ENCODE measurements around the gene HHAT. TPM values are rescaled to one million over a fixed set of nuclear protein-coding genes. Genes with fewer than 3 reads are reported as not detected.

HHAT gene
- total and polyA plus RNA-seq, 9 of the 15 experiments (the other 6 are each of a cell fraction or from before 2014, with no cell fraction given) = 0.07 to 0.16 (median 0.13) TPM; not detected in 1

- ATAC-seq (no peak), DNase-seq (ENCODE audit: extremely low read depth in 1 of 4, low spot score in 3 of 4) (no peak), FAIRE-seq (no peak)
- Histone ChIP-seq H3K27me3 (ENCODE audit: control insufficient read depth in 2 of 2, insufficient read depth in 2 of 2, low read length in 2 of 2) (no peaks in the 10 kb centered on the region; a peak in 2 of 5 replicates), H3K4me2 (ENCODE audit: insufficient read depth, low read length) (no peak overlapping the region), H3K9ac (ENCODE audit: insufficient read depth in 1 of 2, low read depth in 2 of 2, low read length in 2 of 2) (no peak overlapping the region), H2AFZ (ENCODE audit: low read depth, low read length) (no peak overlapping the region), H3K27ac (ENCODE audit: extremely low read depth, low read depth, low read length) (no peak overlapping the region), H3K4me3 (no peak overlapping the region), H3K4me1 (replicated peaks in 1 of 2; ENCODE audit: control insufficient read depth in 2 of 2, insufficient read depth in 2 of 2, low read length in 2 of 2) (peaks cover 0 to 6% of the 10 kb centered on the region in 2 experiments; a peak in 2 of 5 replicates), H3K9me1 (ENCODE audit: control insufficient read depth, insufficient read depth, low read length) (peaks cover 3% of the 10 kb centered on the region), H3K9me3 (replicated peaks; ENCODE audit: control insufficient read depth, insufficient read depth, low read depth, low read length) (no peaks in the 10 kb centered on the region), H4K20me1 (replicated peaks; ENCODE audit: control insufficient read depth, insufficient read depth, low read length) (no peaks in the 10 kb centered on the region), H3K36me3 (ENCODE audit: control insufficient read depth, insufficient read depth, low read length) (no peaks in the 10 kb centered on the region), H3K79me2 (ENCODE audit: control insufficient read depth, insufficient read depth, low read length) (no peaks in the 10 kb centered on the region)
- TF ChIP-seq PHF21A (IDR thresholded peaks at IDR 0.05; ENCODE audit: borderline replicate concordance, low read depth) = no peak
- ChIA-PET CTCF (ENCODE audit: low intra/inter-chr PET ratio) (no interaction called here), POLR2A (no interaction called here)
- WGBS (ENCODE audit: insufficient coverage, low coverage, missing lambda C conversion rate) = 0% methylated on average over 6 of the region's 6 CpGs
- in situ Hi-C loops (cut with MboI) = loop anchor here (10.0 kb wide), 1 partner anchor 461 kb away; no protein-coding TSS in a partner anchor
- intact Hi-C loops (cut with micrococcal nuclease) = no loop called here
- BruUV-seq (replicated peaks) = no TSS peak
Measured at GRCh38 chr1:210315529-210315928, 13.2 kb upstream of the HHAT start.

GRCh38 chr1:210321131-210321530, 7.6 kb upstream of the HHAT start:
- intact Hi-C loops (cut with micrococcal nuclease) = no loop called here
- BruUV-seq (replicated peaks) = no TSS peak
- no peak for FAIRE-seq
- TF ChIP-seq, protein P1, sequence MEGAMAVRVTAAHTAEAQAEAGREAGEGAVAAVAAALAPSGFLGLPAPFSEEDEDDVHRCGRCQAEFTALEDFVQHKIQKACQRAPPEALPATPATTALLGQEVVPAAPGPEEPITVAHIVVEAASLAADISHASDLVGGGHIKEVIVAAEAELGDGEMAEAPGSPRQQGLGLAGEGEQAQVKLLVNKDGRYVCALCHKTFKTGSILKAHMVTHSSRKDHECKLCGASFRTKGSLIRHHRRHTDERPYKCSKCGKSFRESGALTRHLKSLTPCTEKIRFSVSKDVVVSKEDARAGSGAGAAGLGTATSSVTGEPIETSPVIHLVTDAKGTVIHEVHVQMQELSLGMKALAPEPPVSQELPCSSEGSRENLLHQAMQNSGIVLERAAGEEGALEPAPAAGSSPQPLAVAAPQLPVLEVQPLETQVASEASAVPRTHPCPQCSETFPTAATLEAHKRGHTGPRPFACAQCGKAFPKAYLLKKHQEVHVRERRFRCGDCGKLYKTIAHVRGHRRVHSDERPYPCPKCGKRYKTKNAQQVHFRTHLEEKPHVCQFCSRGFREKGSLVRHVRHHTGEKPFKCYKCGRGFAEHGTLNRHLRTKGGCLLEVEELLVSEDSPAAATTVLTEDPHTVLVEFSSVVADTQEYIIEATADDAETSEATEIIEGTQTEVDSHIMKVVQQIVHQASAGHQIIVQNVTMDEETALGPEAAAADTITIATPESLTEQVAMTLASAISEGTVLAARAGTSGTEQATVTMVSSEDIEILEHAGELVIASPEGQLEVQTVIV (CRISPR knock-in tag; IDR thresholded peaks at IDR 0.05; ENCODE audit: borderline replicate concordance) = no peak
- TF ChIP-seq GABPB2 (CRISPR knock-in tag; conservative IDR thresholded peaks at IDR 0.05) (no peak), ASH1L (IDR thresholded peaks at IDR 0.05; ENCODE audit: borderline replicate concordance, low read depth, partially characterized antibody) (no peak), E2F4 (CRISPR knock-in tag; IDR thresholded peaks at IDR 0.05; ENCODE audit: low read depth) (no peak)
- TF ChIP-seq, protein P2, sequence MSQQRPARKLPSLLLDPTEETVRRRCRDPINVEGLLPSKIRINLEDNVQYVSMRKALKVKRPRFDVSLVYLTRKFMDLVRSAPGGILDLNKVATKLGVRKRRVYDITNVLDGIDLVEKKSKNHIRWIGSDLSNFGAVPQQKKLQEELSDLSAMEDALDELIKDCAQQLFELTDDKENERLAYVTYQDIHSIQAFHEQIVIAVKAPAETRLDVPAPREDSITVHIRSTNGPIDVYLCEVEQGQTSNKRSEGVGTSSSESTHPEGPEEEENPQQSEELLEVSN (IDR thresholded peaks at IDR 0.05; ENCODE audit: borderline replicate concordance in 1 of 2, extremely low read depth in 1 of 2, insufficient read depth in 1 of 2, insufficient read length in 1 of 2, low read depth in 1 of 2, low read length in 1 of 2, poor library complexity in 1 of 2, severe bottlenecking in 1 of 2) = no peak
- TF ChIP-seq, protein P3, sequence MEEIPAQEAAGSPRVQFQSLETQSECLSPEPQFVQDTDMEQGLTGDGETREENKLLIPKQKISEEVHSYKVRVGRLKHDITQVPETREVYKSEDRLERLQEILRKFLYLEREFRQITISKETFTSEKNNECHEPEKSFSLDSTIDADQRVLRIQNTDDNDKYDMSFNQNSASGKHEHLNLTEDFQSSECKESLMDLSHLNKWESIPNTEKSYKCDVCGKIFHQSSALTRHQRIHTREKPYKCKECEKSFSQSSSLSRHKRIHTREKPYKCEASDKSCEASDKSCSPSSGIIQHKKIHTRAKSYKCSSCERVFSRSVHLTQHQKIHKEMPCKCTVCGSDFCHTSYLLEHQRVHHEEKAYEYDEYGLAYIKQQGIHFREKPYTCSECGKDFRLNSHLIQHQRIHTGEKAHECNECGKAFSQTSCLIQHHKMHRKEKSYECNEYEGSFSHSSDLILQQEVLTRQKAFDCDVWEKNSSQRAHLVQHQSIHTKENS (CRISPR knock-in tag; IDR thresholded peaks at IDR 0.05) = no peak

More at GRCh38 chr1:210321131-210321530, 7.6 kb upstream of the HHAT start:
- Histone ChIP-seq H3K9me1 (ENCODE audit: control insufficient read depth, insufficient read depth, low read length) (no peaks in the 10 kb centered on the region), H2AFZ (ENCODE audit: low read depth, low read length) (no peak overlapping the region), H3K27me3 (ENCODE audit: control insufficient read depth in 2 of 2, insufficient read depth in 2 of 2, low read length in 2 of 2) (no peaks in the 10 kb centered on the region), H3K4me2 (ENCODE audit: insufficient read depth, low read length) (no peak overlapping the region), H3K9me3 (replicated peaks; ENCODE audit: control insufficient read depth, insufficient read depth, low read depth, low read length) (no peaks in the 10 kb centered on the region), H3K9ac (ENCODE audit: insufficient read depth in 1 of 2, low read depth in 2 of 2, low read length in 2 of 2) (no peak overlapping the region), H3K4me3 (no peak overlapping the region), H3K4me1 (replicated peaks in 1 of 2; ENCODE audit: control insufficient read depth in 2 of 2, insufficient read depth in 2 of 2, low read length in 2 of 2) (no peaks in the 10 kb centered on the region), H3K27ac (ENCODE audit: extremely low read depth, low read depth, low read length) (no peak overlapping the region), H4K20me1 (replicated peaks; ENCODE audit: control insufficient read depth, insufficient read depth, low read length) (no peaks in the 10 kb centered on the region), H3K36me3 (ENCODE audit: control insufficient read depth, insufficient read depth, low read length) (no peaks in the 10 kb centered on the region), H3K79me2 (ENCODE audit: control insufficient read depth, insufficient read depth, low read length) (no peaks in the 10 kb centered on the region)
- CTCF ChIA-PET (ENCODE audit: low intra/inter-chr PET ratio) = no interaction called here
- WGBS (ENCODE audit: insufficient coverage, low coverage, missing lambda C conversion rate) = 0% methylated on average over 3 of the region's 3 CpGs
- POLR2A ChIA-PET = interaction anchor here (0.7 kb wide), 1 partner anchor 474 kb away, joined by 3 read pairs; no protein-coding TSS in a partner anchor
- DNase-seq (ENCODE audit: extremely low read depth in 1 of 4, low spot score in 3 of 4) = no peak
- in situ Hi-C loops (cut with MboI) = no loop called here
- no peak for ATAC-seq
